Dedifferentiated amniotic fluid mesenchymal stem cell (primary cell): Measurements from ENCODE around the gene LCE1F.

ENCODE experiments used
- DNase-seq: peaks from one replicate; pipeline ENCODE4 v3.0.0-alpha.2; 2016; ENCODE audit errors: extremely low spot score

Gene LCE1F, protein sequence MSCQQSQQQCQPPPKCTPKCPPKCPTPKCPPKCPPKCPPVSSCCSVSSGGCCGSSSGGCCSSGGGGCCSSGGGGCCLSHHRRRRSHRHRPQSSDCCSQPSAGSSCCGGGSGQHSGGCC

DNA sequence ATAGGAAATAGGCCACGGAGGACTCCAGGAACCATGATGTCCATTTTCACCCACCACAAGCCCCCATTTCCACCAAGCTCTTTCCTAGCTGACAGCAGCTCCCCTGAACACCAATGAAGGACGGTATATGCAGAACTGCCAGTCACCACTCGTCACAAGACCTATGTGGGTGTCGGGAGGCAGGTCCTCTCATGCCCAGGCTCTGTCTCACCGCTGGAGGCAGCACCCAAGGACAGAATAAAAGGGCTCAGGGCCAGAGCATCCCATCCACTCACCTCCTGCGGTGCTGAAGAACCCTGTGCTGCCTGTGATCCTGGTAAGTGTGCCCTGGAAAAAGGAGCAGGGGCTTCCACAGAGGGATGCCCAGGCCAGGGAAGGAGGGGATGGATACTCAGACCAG lies at the start of gene LCE1F:
TSS of gene LCE1F (plus strand) at position 266 of the 400 bp plus-strand sequence. CDS start 1,232 bp downstream, outside the sequence.
- no peak for DNase-seq

DNA sequence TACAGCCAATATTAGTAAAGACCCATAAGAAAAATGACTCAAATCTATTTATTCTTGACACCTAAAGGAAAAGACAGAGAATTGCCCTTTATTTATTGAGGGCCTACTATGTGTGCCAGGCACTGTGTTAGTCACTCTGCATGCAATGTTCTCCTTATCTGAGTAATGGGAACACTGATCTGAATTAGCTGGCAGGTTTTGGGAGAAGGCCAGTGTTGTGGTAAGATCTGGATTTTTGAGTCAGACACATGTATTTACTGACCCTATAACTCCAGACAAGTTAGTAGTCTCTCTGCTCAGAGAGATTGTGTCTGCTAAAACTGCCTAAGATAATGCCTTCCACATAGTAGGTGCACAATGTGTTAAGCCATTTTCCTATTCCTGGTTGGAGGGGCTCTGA lies 49.7 kb upstream of the LCE1F start:
- no peak for DNase-seq

DNA sequence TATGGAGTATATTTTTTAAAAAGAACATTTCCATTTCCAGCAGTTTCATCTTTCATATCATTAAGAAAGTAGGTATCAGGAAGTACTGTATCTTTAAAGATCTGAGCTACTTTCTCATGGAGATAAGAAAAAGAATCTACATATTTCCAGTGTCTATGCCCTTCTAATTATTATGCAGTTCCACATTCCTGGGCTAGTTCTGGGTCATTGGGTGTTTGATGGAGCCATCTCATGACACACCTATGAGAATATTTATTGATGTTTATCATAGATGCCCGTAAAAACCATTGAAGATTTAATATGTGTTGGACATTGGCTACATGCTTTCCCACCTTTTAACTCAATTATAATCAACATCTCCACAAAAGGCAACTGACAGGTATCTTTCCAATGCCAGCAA lies 46.0 kb upstream of the LCE1F start:
- no peak for DNase-seq

DNA sequence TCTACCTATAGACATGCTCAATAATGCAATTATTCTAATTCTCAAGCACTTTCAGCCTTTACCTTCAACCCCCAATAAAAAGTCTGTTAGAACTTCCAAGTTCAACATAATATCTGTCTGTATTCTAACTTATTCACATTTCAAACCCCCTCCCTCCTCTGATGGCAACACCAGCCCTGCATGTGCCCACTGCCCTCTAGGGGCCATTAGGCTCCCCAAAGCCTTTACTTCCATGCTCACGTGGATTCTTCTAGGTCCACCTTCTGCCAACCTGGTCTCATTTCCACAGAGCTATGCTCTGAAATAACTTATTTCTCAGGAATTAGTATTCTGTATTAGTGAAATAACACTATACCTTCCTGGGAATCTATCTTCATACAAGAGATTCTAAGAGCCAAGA lies 39.3 kb upstream of the LCE1F start:
- DNase-seq: no peak

DNA sequence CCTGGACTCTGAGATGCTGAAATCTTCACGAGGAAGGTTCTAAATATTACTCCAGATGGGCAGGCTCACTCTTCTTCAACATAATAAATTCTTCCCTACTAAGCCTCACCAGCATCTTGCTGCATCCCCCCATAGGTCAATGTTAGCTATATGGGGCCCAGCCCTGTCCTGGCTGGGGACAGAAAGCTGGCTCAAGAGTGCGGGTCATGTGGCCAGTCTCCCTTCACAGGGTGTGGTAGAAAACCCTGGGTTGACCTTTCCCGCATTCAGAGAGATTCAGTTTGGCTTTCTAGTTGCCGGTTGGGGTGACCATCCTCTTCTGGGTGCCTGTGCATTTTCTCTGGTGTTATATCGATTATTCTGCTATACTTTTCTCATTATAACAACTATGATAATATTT lies 36.9 kb upstream of the LCE1F start:
- no peak for DNase-seq

DNA sequence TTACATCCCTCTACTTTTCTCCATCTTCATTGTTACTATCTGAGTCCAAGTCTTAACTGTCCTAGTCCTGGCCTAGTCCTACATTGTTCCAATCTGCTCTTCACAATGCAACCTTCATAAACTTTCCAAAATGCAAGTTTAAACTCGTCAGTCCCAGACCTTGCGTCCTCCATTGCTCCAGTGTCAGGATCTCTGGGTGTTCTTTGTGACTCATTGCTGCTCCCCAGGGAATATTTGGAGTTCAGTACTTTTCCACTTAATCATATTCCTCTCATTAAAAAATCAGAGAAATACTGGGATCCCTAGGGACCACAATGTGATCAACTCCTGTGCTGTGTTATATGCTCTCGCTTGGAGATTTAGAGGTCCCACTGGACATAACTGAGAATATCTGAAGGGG lies 35.1 kb upstream of the LCE1F start:
- DNase-seq: no peak

DNA sequence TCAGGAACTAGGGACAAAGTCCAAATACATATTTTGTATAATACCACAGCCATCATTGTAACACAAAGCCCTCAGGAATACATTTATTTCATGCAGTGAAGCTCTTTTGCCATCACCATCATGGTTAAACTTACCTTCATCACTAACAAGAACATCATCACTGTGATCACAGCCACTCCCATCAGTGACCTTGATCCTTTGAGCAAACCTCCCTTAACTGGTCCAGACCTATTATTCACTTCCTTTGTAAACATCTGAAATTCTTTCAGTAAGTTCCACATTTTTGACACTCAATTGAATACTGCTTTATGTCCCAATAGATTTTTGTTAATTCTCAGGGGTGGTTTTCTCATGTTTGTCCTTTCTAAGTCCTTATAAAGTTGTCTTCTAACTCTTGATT lies 33.3 kb upstream of the LCE1F start:
- no peak for DNase-seq

DNA sequence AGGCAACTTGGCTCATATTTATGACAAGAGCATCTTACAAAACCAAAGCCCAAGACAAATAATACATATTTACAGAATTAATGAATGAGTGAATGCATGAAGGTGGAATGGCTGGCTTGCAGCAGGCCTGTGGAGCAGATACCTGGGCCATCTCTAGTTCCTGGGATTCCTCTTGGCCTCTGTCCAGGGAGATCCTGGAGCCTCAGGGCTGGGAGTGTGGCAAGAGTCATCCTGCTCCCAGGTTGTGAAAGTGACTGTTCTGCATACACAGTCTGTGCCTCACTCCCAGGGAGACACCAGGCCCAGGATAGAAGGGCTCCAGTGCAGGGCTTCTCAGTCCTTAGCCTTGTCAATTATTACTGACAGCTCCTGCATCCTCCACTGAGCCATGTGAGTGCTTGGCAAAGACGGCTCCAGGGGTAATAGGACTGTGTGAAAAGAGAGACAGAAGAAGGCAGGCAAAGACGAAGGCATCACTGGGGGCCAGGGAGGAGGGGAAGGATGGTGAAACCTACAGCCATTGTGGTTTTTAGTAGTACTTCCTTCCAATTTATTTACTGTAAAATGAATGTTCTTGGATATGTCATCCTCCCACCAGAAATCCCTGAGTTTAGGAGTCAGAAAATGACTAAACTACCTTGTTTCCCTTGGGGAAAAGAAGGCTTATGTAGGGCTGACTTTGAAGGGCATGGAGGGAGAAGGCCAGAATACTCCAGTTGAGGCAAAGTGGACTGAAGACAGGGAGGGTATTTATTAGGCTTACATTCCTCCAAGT lies 31.4 kb upstream of the LCE1F start:
- no peak for DNase-seq

DNA sequence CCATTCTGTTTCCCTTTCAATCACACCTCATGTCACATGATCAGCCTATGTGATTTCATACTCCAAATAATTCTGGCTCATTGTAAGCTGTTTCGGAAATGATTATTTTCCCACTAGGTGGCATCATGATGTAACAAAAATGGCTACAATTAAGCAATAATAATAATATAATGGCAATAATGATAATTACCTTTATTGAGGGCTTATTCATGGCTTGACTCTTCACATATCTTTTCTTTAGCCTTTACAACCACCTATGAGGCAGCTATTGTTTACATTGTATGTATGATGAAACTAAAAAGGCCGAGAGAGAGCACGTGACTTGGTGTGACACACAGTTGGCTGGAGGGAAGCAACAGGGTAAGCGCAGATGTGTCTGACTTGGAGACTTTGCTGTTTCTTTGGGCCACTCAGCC lies 29.6 kb upstream of the LCE1F start:
- DNase-seq: no peak

DNA sequence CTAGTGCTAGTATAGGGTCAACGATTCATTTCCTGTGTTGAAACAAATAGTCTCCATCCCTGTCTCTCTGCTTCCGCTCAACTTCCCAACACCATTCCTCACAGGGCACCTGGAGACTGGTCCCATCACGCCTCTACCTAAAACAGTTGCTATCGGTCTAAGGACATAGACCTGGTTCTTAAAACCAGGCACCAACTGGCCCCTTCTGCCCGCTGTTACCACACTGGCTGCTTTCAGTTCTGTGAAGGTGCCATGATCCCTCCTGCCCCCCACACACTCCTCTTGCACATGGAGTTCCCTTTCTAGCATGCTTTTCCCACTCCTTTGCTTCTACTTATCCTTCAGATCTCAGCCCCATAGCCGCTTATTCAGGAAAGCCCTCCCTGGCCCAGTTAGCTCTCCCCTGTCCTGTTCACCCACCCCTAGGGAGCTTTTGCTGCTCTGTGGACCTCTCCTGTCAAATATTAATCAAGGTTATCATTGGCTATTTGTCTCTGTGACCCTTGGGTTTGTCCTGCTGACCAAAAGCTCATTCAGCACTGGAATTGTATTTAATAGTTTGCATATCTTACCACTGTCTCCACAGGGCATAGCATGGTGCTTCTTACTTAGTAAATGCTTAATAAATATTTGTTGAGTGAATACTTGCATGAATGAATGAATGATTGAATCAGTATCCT lies 29.0 kb upstream of the LCE1F start:
- DNase-seq: no peak

DNA sequence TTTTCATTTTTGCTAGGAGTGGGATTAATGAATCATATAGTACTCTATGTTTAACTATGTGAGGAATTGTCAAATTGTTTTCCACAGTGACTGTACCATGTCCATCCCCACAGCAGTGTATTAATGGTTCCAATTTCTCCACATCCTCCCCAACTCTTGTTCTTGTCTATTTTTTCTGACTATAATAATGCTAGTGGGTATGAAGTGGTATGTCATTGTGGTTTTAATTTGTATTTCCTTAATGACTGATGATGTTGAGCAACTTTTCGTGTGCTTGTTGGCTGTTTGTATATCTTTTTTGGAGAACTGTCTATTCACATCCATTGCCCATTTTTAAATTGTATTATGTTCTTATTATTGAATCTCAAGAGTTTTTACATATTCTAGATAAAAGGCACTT lies 27.1 kb upstream of the LCE1F start:
- DNase-seq: no peak

DNA sequence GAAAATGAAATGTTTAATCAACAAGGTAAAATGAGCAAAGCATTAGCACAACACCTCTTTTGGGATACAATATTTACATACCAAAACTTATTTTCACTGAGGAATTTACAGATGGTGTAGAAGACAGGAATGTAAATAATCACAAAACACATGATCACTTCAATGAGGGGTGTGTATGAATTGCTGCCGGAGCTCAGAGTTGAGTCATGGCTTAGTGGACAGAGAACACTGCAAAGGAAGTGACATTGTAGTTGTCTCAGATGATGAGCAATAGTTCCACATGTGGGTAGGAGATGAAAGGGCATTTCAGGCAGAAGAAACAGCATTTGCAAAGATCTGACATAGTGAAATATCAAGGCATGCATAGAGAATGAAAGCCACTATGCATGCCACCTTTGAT lies 22.7 kb upstream of the LCE1F start:
- no peak for DNase-seq

DNA sequence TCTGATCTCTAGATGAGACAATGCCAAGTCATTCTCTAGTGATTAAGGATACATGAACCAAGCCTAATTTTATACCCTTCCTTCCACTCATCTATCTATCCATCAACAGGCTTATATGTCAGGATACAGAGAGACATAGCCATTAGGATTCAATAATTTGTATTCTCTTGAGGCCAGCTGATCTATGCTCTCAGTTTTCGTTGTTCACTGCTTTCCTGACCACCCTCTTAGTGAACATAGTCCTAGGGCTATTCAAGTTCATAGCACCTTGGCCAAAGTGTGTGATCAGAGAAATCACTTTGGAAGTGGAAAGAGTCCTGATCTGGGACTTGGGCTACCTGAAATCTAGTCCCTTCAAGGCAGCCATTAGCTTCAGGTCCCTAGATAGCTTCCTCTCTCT lies 21.4 kb upstream of the LCE1F start:
- DNase-seq: no peak

DNA sequence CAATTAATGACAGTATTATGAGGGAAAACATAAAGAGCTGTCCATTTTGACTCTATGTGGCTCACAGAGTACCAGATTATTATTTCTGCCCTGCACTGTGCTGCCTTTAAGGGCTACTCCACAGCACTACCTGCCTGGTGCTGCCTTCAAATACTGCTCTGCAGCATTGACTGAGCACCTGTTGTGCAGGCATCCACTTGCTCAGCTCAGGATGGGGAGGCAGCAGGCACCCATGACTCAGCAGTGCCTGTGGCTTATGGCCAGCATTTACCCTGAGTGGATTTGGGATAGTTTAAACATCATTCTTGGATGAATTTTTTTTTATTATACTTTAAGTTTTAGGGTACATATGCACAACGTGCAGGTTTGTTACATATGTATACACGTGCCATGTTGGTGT lies 18.1 kb upstream of the LCE1F start:
- no peak for DNase-seq

DNA sequence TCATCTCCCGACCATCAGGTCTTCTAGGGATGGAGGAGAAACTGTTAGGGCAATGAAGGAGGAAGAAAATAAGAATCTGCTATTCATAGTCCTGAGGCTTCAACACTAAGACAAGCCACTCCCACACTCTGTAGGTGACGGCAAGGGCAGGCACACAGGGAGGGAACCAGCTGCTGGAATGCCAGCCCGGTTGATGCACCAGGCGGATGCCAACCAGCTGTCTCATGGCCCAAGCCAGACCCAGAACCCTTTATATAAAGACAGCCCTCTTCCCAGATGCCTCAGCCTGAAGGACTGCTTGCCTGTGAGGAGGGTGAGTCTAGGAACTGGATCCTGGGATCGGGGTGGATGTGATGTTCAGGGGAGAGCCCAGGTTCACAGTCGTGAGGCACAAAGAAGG lies 17.2 kb upstream of the LCE1F start, which contains the start of gene KPRP:
TSS of gene KPRP (plus strand) at position 279 of the 400 bp plus-strand sequence. CDS start 1,564 bp downstream, outside the sequence.
- DNase-seq: no peak

DNA sequence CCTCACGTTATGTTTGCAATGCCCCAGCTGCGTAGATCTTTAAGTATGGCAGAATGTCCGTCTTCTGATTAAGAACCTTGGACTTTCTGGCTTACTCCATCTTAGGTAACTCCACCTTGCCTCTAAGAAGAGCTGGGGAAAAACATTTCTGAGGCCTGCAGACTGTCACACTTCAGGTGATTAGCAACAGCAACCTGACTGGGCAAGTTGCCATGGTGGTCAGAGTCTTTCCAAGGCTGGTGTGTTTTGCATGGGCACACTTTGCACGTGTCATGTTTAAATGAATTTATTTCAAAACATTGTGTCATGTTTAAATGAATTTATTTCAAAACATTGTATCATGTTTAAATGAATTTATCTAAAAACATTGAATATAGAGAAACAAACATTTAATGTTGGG lies 16.3 kb upstream of the LCE1F start:
- DNase-seq: no peak

DNA sequence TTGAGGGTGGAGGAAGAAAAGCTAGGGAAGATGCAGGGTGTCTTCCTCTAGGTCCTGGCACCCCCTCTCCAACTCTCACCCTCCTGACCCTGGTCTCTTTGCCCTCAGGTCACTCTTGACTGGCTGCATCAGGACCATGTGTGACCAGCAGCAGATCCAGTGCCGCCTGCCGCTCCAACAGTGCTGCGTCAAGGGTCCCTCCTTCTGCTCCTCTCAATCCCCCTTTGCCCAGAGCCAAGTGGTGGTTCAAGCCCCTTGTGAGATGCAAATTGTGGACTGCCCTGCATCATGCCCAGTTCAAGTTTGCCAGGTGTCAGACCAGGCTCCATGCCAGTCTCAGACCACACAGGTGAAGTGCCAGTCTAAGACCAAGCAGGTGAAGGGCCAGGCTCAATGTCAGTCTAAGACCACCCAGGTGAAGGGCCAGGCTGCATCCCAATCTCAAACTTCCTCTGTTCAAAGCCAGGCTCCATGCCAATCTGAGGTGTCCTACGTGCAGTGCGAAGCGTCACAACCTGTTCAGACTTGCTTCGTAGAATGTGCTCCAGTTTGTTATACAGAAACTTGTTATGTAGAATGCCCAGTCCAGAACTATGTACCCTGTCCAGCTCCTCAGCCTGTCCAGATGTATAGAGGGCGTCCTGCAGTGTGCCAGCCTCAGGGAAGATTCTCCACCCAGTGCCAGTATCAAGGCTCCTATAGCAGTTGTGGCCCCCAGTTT lies 15.3 kb upstream of the LCE1F start:
- DNase-seq: no peak

DNA sequence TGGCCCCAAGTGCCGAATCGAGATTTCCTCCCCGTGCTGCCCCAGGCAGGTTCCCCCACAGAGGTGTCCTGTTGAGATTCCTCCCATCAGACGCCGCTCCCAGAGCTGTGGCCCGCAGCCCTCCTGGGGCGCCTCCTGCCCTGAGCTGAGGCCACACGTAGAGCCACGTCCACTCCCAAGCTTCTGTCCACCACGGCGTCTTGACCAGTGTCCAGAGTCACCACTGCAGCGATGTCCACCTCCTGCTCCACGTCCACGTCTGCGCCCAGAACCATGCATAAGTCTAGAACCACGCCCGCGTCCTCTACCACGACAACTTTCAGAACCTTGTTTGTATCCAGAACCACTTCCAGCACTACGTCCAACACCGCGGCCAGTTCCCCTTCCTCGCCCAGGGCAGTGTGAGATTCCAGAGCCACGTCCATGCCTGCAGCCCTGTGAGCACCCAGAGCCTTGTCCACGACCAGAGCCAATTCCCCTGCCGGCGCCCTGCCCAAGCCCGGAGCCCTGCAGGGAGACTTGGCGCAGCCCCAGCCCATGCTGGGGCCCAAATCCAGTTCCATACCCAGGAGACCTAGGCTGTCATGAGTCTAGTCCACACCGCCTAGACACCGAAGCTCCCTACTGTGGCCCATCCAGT lies 14.3 kb upstream of the LCE1F start:
- no peak for DNase-seq

DNA sequence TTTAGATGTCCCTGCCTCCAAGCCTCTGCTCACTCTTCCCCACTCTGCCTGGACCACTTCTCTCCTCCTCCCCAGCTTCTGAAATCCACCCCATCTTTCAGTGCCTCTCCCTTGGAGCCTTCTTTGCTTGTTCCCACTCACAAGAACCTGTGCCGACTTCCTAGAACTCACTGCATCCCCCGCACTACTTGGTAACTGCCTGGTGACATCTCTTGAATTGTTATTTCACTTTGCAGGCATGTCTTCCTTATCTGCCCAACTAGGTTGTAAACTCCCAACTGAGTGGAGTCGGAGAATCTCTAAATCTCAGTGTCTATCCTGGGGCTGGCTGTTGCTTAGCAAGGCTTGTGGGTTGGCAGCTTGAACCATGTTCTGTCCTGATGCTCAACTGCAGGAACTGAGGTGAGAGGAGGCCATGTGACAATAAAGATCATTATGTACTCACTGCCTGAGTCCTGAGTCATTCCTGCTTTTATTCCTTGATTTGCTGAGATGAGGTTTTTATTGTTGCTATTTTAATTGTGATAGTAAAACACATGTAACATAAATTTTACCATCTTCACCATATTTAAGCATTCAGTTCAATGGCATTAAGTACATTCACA lies 13.2 kb upstream of the LCE1F start:
- DNase-seq: no peak

DNA sequence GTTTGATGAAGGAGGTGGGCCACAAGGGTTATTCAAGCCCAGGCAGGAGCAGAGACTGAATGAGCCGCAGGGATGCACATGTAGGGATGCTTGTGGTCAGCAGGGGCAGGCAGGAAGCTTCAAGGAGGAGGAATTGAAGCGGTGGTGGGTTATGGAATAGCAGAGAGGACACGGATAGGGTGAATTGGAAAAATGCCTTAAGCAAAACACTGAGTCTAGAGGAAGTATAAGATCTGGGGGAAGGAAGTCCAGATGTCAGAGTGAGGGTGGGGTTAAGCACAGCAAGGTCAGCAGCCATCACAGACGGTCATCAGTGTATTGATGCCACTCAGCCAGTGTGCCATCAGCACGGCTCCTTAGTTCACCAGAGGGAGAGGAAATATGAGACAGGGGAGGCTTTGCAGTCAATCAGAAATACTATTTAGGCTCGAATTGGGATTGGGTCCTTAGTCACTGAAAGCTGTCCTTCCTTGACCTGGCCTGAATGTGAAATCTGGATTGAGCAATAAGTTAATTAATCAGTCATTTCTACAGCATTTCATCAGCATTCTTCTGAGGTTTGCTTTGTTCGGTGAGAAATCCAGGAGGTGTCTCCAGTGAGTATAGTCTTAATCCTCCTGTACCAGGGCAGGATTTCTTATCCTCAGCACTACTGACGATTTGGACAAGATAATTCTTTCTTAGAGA lies 6.0 kb upstream of the LCE1F start:
- no peak for DNase-seq

DNA sequence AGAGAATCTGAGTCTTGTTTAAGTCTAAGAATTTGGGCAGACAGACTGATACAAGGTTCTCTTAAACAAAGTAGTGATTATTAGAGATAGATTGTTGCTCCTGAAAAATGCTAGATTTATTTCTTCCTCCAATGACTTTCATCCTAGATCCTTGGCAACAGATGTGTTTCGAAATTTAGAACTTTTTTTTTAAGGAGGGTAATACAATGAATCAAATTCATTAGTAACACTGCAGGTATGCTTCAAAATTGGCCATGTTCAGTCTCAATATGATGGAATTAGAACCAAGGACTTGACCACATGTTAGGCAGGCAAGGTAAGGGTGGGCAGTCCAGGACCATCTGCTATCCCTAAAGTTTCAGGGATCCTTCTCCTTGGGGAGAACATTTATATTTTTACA lies 4.5 kb upstream of the LCE1F start:
- DNase-seq: no peak
